Ectodermal cell (in vitro differentiated cells): Measurements from ENCODE around the gene MYD88.

Experiments
- H3K27ac ChIP-seq: 2 replicates; pipeline ENCODE4 v1.7.0; 2013; ENCODE audit warnings: mild to moderate bottlenecking, low read depth, low read length; ENCODE audit not compliant: insufficient read depth, poor library complexity, severe bottlenecking
- H3K27me3 ChIP-seq: 2 replicates; pipeline ENCODE4 v1.7.0; 2013; ENCODE audit warnings: mild to moderate bottlenecking, low read length; ENCODE audit not compliant: insufficient read depth, control insufficient read depth, poor library complexity, severe bottlenecking
- H3K36me3 ChIP-seq: one replicate; pipeline ENCODE4 v1.7.0; 2013; ENCODE audit warnings: low read length; ENCODE audit not compliant: control insufficient read depth, insufficient read depth
- H3K4me1 ChIP-seq: one replicate; pipeline ENCODE4 v1.7.0; 2013; ENCODE audit warnings: low read length; ENCODE audit not compliant: control insufficient read depth, insufficient read depth
- H3K4me3 ChIP-seq: 2 replicates; pipeline ENCODE4 v1.7.0; 2013; ENCODE audit warnings: low read depth, low read length, control low read depth; ENCODE audit not compliant: insufficient read depth
- H3K9me3 ChIP-seq: 2 replicates; pipeline ENCODE4 v1.7.0; 2013; ENCODE audit warnings: mild to moderate bottlenecking, low read length, moderate library complexity; ENCODE audit not compliant: control insufficient read depth
- WGBS, 2 experiments: methylation state at CpG; one replicate each; pipeline ENCODE4 v1.1.7; 2013; ENCODE audit warnings: missing lambda C conversion rate in 2 of 2; 5-methylcytosine and 5-hydroxymethylcytosine counted together

MYD88 gene

GRCh38 chr3:38165722-38166387 is 27.4 kb downstream of the MYD88 start:
- Histone ChIP-seq H3K27me3 (no peaks in the 10 kb centered on the region), H3K27ac (peak overlapping the region; percentile 94), H3K36me3 (no peaks in the 10 kb centered on the region), H3K4me1 (no peaks in the 10 kb centered on the region), H3K9me3 (no peaks in the 10 kb centered on the region), H3K4me3 (peak overlapping the region; percentile 79)
- WGBS, 2 experiments = 1% methylated on average over 62 of the region's 62 CpGs

DNA sequence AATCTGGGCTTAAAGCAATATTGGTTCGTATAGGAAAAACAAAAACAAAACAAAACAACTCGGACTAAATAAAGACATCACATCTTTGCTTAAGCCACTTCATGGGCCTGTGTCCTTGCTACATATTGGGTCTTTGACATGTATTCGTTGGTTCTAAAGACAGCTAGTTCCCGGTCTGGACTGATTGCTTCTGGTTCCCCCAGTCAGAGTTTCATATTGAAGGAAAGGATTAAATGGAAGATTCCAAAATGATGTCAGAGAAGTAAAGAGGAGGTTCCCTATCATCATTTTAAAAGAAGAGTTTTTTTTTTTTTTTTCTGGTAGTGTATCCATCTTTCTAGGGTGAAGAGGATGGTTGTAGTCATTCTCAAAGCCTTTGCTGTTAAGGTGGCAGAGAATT is 29.1 kb downstream of the MYD88 start:
- H3K27ac ChIP-seq = no peak overlapping the region
- no peaks in the 10 kb centered on the region for H3K27me3 ChIP-seq
- H3K9me3 ChIP-seq = no peaks in the 10 kb centered on the region
- no peaks in the 10 kb centered on the region for H3K36me3 ChIP-seq
- H3K4me3 ChIP-seq = no peak overlapping the region
- WGBS, 2 experiments = 90 to 93% methylated on average over 4 of the region's 4 CpGs
- no peaks in the 10 kb centered on the region for H3K4me1 ChIP-seq

GRCh38 chr3:38168151-38169026 is 29.9 kb downstream of the MYD88 start:
- Histone ChIP-seq H3K4me1 (no peaks in the 10 kb centered on the region), H3K27ac (no peak overlapping the region), H3K4me3 (no peak overlapping the region), H3K36me3 (no peaks in the 10 kb centered on the region), H3K9me3 (no peaks in the 10 kb centered on the region), H3K27me3 (no peaks in the 10 kb centered on the region)
- 89 to 93% methylated on average over 3 of the region's 4 CpGs for WGBS, 2 experiments

- H3K4me1 ChIP-seq = no peaks in the 10 kb centered on the region
- H3K9me3 ChIP-seq = no peaks in the 10 kb centered on the region
- H3K27ac ChIP-seq = no peak overlapping the region
- no peak overlapping the region for H3K4me3 ChIP-seq
- no peaks in the 10 kb centered on the region for H3K36me3 ChIP-seq
- H3K27me3 ChIP-seq = no peaks in the 10 kb centered on the region
- 100% methylated on average over 1 of the region's 1 CpG for WGBS, 2 experiments
Observed at GRCh38 chr3:38169027-38169317, 30.5 kb downstream of the MYD88 start.

DNA sequence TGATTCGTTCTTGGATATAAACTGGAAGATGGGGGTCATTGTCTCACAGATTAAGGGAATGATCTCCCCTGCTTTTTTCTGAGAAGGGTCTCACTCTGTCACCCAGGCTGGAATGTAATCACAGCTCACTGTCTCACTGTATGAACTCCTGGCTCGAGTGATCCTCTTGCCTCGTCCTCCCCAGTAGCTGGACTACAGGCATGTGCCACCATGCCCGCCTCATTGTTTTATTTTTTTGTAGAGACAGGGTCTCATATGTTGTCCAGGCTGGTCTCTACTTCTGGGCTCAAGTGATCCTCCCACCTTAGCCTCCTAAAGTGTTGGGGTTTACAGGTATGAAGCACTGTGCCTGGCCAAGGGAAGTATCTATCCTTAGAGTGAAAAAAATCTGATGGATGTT is 32.3 kb downstream of the MYD88 start:
- Histone ChIP-seq H3K27ac (no peak overlapping the region), H3K4me1 (no peaks in the 10 kb centered on the region), H3K4me3 (no peak overlapping the region), H3K27me3 (no peaks in the 10 kb centered on the region), H3K9me3 (no peaks in the 10 kb centered on the region), H3K36me3 (no peaks in the 10 kb centered on the region)
- 88% methylated on average over 4 of the region's 4 CpGs for WGBS, 2 experiments

DNA sequence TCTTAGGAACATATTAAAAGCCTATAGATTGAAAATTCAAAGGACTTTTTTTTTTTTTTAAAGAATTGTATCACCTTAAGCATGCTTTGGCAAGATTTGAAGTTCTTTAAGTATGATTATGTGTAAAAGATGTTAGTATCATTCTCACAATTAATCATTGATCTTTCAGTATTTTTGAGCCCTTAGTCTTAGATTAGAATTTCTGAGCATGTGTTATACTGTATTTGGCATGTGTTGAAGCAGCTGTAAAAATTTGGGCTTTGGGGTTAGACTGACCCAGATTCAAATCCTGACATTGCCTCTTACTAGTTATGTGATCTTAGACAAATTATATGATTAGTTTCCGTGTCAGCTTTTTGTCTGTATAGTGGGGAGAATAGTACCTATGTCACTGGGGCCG is 33.2 kb downstream of the MYD88 start:
- H3K4me3 ChIP-seq = no peak overlapping the region
- WGBS, 2 experiments = 83 to 94% methylated on average over 2 of the region's 2 CpGs
- no peaks in the 10 kb centered on the region for H3K4me1 ChIP-seq
- H3K36me3 ChIP-seq = no peaks in the 10 kb centered on the region
- no peak overlapping the region for H3K27ac ChIP-seq
- H3K9me3 ChIP-seq = no peaks in the 10 kb centered on the region
- H3K27me3 ChIP-seq = no peaks in the 10 kb centered on the region

DNA sequence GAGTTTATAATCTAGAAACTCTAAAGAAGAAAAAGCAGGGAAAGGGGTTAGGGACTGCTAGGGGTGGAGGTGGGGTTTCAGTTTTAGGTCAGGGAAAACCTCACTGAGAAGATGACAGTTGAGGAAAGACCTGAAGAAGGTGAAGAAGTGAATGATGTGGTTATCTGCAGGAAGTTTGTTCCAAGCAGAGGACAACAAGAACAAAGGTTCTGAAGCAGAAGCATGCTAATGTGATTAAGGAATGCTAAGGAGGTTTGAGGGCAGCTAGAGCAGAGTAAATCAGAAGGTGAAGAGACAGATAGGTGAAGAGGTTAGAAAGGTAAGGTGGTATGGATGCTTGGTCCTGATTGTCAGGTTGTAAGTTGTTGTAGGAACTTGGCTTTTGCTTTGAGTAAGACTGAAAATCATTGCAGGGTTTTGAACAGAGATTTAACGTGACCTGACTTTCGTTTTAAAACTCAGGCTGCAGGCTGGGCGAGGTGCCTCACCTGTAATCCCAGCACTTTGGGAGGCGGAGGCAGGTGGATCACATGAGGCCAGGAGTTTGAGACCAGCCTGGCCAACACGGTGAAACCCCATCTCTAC is 35.5 kb downstream of the MYD88 start:
- Histone ChIP-seq H3K4me1 (no peaks in the 10 kb centered on the region), H3K27me3 (no peaks in the 10 kb centered on the region), H3K27ac (no peak overlapping the region), H3K9me3 (no peaks in the 10 kb centered on the region), H3K36me3 (no peaks in the 10 kb centered on the region), H3K4me3 (no peak overlapping the region)
- 93 to 95% methylated on average over 5 of the region's 5 CpGs for WGBS, 2 experiments

DNA sequence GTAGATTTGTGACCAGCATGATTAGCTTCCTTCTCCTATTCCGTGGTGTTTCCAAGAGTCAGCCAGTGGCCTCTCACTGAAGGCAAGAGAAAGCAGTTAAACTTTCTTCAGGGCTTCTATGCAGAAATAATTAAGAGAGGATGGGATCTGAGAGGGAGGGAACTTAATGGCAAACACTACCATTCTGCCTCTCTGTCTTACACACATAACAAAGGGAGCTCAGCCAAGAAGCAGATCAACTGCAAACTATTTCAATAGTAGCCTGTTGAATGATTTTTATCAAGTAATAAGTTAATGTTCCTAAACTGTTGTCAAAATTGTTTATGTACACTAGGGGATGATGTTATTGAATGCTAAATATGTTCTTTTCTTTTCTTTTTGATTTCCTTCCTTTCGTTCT is 38.7 kb downstream of the MYD88 start:
- Histone ChIP-seq H3K9me3 (no peaks in the 10 kb centered on the region), H3K27ac (no peak overlapping the region), H3K36me3 (no peaks in the 10 kb centered on the region), H3K4me1 (no peaks in the 10 kb centered on the region), H3K4me3 (no peak overlapping the region), H3K27me3 (no peaks in the 10 kb centered on the region)
- WGBS, 2 experiments = 75 to 82% methylated on average over 2 of the region's 2 CpGs

DNA sequence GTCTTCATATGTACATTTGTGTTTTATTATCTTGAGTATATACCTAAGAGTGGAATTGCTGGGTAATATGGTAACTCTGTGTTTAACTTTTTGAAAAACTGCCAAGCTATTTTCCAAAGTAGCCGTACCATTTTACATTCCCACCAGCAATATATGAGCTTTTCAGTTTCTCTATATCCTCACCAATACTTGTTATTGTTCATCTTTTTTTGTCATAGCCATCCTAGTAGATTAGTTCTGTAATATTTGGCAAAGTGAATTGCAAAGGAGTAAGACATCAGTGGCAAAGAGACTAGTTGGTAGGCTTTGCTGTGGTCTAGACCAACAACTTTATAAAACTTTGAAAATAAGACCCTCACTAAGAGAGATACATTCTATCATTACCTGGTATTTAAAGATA is 48.3 kb downstream of the MYD88 start:
- WGBS, 2 experiments = 88 to 100% methylated on average over 1 of the region's 1 CpG
- Histone ChIP-seq H3K27ac (no peak overlapping the region), H3K9me3 (no peaks in the 10 kb centered on the region), H3K4me3 (no peak overlapping the region), H3K27me3 (no peaks in the 10 kb centered on the region), H3K4me1 (no peaks in the 10 kb centered on the region), H3K36me3 (peaks cover 7% of the 10 kb centered on the region)

GRCh38 chr3:38190481-38190881 is 52.0 kb downstream of the MYD88 start:
- Histone ChIP-seq H3K9me3 (no peaks in the 10 kb centered on the region), H3K4me3 (no peak overlapping the region), H3K36me3 (peaks cover 7% of the 10 kb centered on the region), H3K27ac (no peak overlapping the region), H3K4me1 (no peaks in the 10 kb centered on the region), H3K27me3 (no peaks in the 10 kb centered on the region)
